Upper lobe of right lung (tissue), 1 donor: ENCODE results near the gene CAMTA1. TPM values are rescaled to one million over a fixed set of nuclear protein-coding genes. Genes with fewer than 3 reads are reported as not detected.

Source experiments
- ATAC-seq: fragments of 200-7000 bp; cut with Tn5 transposase; one replicate; pipeline ENCODE4 v1.9.1; 2020; ENCODE audit warnings: mild to moderate bottlenecking, moderate library complexity
- DNase-seq: peaks from one replicate; pipeline ENCODE4 v3.0.0-alpha.2; 2020
- H3K27ac ChIP-seq: fragments of 200-600 bp; one replicate; pipeline ENCODE4 v1.8.0; 2022
- H3K27me3 ChIP-seq: fragments of 200-600 bp; one replicate; pipeline ENCODE4 v1.8.0; 2022; ENCODE audit warnings: mild to moderate bottlenecking
- H3K36me3 ChIP-seq: fragments of 200-600 bp; one replicate; pipeline ENCODE4 v1.8.0; 2022
- H3K4me1 ChIP-seq: fragments of 200-600 bp; one replicate; pipeline ENCODE4 v1.8.0; 2022
- H3K4me3 ChIP-seq: fragments of 200-600 bp; one replicate; pipeline ENCODE4 v1.8.0; 2022; ENCODE audit warnings: mild to moderate bottlenecking
- H3K9me3 ChIP-seq: fragments of 200-600 bp; one replicate; pipeline ENCODE4 v1.8.0; 2022
- CTCF ChIP-seq: fragments of 200-600 bp; IDR thresholded peaks from one replicate; pipeline ENCODE4 v1.8.0; 2022; ENCODE audit warnings: antibody characterized with exemption
- intact Hi-C: fragments of 100-400 bp; cut with DNase I; formaldehyde crosslinking; loops from one replicate; pipeline ENCODE4 v1.11.0; 2022
- total RNA-seq: library from RNA; stranded (reverse); fragmentation: NEBNext Ultra II Directional; extraction: Animal tissue kit (Norgen Biotek cat#: 25700); gene quantifications from one replicate; pipeline ENCODE4 v1.2.1, GENCODE V29; 2021
- donor health status: DM: no; HTN: yes; CAD: no; lungs with severe emphysema.

Gene CAMTA1
- total RNA-seq, 1 donor from 2014 or later: 63.4 TPM

- Histone ChIP-seq H3K4me3 (no peak overlapping the region), H3K27ac (no peak overlapping the region), H3K9me3 (no peaks in the 10 kb centered on the region), H3K36me3 (no peaks in the 10 kb centered on the region), H3K4me1 (no peaks in the 10 kb centered on the region), H3K27me3 (peaks cover 4% of the 10 kb centered on the region)
- DNase-seq (no peak), ATAC-seq (no peak)
- intact Hi-C loops: no loop called here
- TF ChIP-seq CTCF: no peak
Measured at GRCh38 chr1:7295946-7296345, 510.7 kb downstream of the CAMTA1 start.

- Histone ChIP-seq H3K4me1 (no peaks in the 10 kb centered on the region), H3K9me3 (no peaks in the 10 kb centered on the region), H3K4me3 (no peak overlapping the region), H3K27ac (no peak overlapping the region), H3K36me3 (no peaks in the 10 kb centered on the region), H3K27me3 (peaks cover 11% of the 10 kb centered on the region)
- ATAC-seq (no peak), DNase-seq (no peak)
- intact Hi-C loops: no loop called here
- no peak for TF ChIP-seq CTCF
Measured at GRCh38 chr1:7296968-7297367, 511.7 kb downstream of the CAMTA1 start.

- Histone ChIP-seq H3K36me3 (no peaks in the 10 kb centered on the region), H3K4me1 (no peaks in the 10 kb centered on the region), H3K27ac (no peak overlapping the region), H3K9me3 (no peaks in the 10 kb centered on the region), H3K27me3 (peaks cover 16% of the 10 kb centered on the region), H3K4me3 (no peak overlapping the region)
- intact Hi-C loops: no loop called here
- no peak for DNase-seq
- no peak for TF ChIP-seq CTCF
- no peak for ATAC-seq
Measured at GRCh38 chr1:7298145-7298544, 512.9 kb downstream of the CAMTA1 start.

GRCh38 chr1:7298749-7299151, 513.5 kb downstream of the CAMTA1 start:
- no peaks in the 10 kb centered on the region for H3K4me1 ChIP-seq
- H3K36me3 ChIP-seq: no peaks in the 10 kb centered on the region
- intact Hi-C loops: no loop called here
- peaks cover 16% of the 10 kb centered on the region for H3K27me3 ChIP-seq
- no peak for DNase-seq
- no peak overlapping the region for H3K4me3 ChIP-seq
- no peak overlapping the region for H3K27ac ChIP-seq
- TF ChIP-seq CTCF: no peak
- H3K9me3 ChIP-seq: no peaks in the 10 kb centered on the region
- ATAC-seq: no peak

- H3K9me3 ChIP-seq: no peaks in the 10 kb centered on the region
- no peaks in the 10 kb centered on the region for H3K36me3 ChIP-seq
- H3K4me1 ChIP-seq: no peaks in the 10 kb centered on the region
- no peak for TF ChIP-seq CTCF
- DNase-seq (no peak), ATAC-seq (peak; percentile 56)
- intact Hi-C loops: no loop called here
- peaks cover 16% of the 10 kb centered on the region for H3K27me3 ChIP-seq
- H3K27ac ChIP-seq: no peak overlapping the region
- H3K4me3 ChIP-seq: no peak overlapping the region
Measured at GRCh38 chr1:7299329-7299799, 514.1 kb downstream of the CAMTA1 start.

- no peaks in the 10 kb centered on the region for H3K9me3 ChIP-seq
- intact Hi-C loops: no loop called here
- H3K27me3 ChIP-seq: peaks cover 16% of the 10 kb centered on the region
- no peak for ATAC-seq
- TF ChIP-seq CTCF: no peak
- H3K4me3 ChIP-seq: no peak overlapping the region
- H3K27ac ChIP-seq: no peak overlapping the region
- no peak for DNase-seq
- no peaks in the 10 kb centered on the region for H3K4me1 ChIP-seq
- H3K36me3 ChIP-seq: no peaks in the 10 kb centered on the region
Measured at GRCh38 chr1:7299994-7300393, 514.7 kb downstream of the CAMTA1 start.
